Amygdala (tissue), 56 donors: ENCODE measurements around the gene HDGFL2.
A peak's percentile ranks its signal among the peaks of the same experiment; 100 is the strongest.
"Not testable (repeated sequence)": the region's sequence is repeated elsewhere in the genome, so short reads cannot be mapped to it uniquely, and the experiment has no call there.

ENCODE experiments used
- DNase-seq, 56 donors: peaks; one replicate each; lab custom pipeline; 2025; lab: John Stamatoyannopoulos, UW

HDGFL2 gene

GRCh38 chr19:4528843-4529242, 56.7 kb downstream of the HDGFL2 start:
- DNase-seq, result no peak

DNA sequence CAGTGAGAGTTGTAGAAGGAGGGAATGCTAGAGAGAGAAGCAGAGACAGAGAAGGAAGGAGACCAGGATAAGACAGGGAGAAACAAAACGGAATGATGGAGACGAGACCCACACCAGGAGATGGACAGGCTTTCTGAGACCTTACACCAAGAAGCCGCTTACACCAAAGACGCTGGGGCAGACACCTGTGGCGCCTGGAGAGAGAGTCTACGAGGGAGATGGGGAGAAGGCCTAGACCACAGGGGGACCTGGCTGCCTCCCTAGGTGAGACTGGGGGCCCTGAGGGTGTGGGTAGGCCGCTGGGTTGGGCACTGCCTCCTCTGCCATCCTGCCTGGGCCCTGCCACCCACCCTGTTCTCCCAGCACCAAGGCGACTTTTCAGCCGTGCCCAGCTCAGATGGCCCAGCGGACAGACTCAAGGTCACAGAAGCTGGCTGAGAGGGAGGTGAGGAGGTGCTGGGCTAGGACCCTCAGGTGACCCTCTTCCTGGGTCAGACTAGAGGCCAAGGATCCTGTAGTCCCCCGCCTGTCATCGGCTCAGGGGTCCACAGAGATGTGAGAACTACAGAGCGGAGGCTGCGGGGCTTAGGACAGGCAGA, 57.9 kb downstream of the HDGFL2 start:
- no peak for DNase-seq

DNA sequence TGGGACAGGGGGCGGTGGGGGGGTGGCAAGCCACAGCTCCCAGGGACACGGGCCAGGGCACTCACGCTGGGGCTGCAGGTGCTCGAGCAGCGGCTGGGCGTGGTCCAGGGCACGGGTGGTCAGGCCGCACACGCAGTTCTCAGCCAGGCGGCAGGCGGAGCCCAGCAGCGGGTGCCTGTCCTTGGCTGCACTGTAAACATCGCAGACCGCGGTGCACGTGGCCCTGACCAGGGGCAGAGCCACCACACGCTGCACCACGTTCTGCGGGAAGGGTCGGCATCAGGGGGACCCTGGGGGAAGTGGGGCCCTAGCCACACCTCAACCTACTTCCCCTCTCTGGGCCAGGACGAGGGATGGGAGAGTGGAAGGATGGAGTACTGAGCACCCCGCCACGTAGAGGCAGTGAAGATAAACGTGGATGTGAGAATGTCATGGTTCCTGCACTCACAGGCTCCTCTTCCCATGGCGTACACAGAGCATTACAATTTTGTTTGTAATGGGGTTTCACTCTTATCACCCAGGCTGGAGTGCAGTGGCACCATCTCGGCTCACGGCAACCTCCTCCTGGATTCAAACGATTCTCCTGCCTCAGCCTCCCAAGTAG, 59.6 kb downstream of the HDGFL2 start:
- DNase-seq, result no peak

DNA sequence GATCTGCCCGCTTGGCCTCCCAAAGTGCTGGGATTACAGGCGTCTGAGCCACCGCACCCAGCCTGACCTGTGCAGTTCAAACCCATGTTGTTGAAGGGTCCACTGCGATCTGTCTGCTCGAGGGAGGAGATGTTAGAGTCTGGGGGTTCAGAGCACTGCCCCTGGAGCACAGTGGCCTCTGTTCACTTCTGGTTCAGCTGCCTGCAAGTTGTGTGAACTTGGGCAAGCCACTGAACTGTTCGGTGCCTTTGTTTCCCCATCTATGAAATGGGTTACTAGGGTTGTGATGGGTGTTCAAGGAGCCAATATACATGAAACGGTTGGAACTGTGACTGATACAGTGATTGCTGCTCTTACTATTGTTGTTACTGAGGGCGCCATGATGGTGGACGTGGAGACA, 61.2 kb downstream of the HDGFL2 start:
- no peak for DNase-seq

- DNase-seq, result no peak
These were observed 61.8 kb downstream of the HDGFL2 start for GRCh38 chr19:4533835-4534424.

DNA sequence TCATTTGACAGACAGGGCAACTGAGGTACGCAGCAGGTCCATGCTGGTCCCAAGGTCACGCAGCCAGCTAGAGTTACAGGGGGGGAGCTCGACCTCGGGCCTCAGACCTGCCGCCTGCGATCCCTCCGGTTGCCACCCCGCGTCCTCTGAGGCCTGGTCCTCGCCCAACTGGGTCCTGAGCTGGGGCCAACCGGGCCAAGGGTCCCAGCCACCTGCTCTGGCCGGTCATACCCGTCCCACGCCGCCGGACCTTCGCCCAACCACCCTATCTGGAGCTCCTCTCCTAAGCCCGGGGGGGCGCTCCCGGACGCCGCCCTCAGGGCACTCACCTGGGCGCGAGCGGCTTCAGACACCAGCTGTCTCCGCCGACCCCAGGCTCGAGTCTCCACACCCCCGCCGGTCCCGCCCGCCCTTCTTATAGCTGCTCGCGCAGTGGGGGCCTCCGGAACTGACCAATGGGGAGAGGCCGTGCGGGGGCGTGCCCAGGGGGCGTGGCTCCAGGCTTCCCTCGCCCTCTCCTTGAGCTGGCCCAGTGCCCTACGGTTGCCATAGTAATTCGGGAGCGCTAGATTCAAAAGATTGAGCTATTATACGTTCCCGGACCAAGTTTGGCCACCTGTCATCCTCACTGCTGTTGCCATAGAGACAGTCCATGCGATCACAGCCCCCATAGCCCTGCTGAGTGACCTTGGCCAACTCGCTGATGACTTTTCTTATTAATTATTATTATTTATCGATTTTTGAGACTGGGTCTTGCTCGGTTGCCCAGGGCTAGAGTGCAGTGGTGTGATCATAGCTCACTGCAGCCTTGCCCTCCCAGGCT, 63.0 kb downstream of the HDGFL2 start, which contains the start of gene PLIN5:
Gene PLIN5 (minus strand): TSS at position 389 of the 823 bp plus-strand sequence. CDS start 1,150 bp downstream, outside the sequence.
- DNase-seq, result peak in 54 of 56 donors; percentile 6 to 94 (median 44)

DNA sequence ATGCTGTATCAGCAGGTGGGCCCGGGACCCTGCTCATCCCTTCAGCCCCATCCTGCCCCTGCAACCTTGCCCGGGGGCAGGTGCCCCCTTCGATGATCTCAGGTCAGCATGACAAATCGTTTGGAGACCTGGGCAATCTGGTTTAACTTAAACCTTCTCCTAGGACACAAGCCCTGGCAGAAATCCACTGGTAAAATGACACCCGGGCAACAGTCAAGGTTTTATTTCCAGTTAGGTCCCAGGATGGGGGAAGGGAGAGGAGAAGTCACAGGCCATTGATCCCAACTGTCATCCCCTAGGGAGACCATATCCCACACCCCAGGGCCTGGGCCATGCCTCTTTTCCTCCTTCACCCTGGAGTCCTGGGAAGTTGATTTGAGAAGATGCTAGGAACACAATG, 64.7 kb downstream of the HDGFL2 start:
- no peak for DNase-seq

GRCh38 chr19:4537953-4538600, 66.0 kb downstream of the HDGFL2 start:
- no peak for DNase-seq

DNA sequence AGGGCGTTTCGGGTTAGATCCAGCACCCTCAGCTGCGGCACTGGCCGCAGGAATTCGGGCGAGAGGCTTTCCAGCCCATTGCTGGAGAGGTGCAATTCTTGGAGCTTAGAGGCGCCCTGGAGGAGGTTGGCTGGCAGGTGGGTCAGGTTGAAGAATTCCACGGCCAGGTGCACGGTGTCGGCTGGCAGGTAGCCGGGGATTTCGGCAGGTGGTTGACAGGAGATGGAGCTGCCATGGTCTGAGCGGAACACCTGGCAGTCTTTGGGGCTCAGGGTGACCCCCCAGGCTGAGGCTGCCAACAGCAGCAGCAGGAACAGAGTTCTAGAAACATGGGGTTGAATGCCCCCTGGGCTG, 66.5 kb downstream of the HDGFL2 start:
- DNase-seq, result no peak

GRCh38 chr19:4539169-4539692, 67.1 kb downstream of the HDGFL2 start:
- no peak for DNase-seq

DNA sequence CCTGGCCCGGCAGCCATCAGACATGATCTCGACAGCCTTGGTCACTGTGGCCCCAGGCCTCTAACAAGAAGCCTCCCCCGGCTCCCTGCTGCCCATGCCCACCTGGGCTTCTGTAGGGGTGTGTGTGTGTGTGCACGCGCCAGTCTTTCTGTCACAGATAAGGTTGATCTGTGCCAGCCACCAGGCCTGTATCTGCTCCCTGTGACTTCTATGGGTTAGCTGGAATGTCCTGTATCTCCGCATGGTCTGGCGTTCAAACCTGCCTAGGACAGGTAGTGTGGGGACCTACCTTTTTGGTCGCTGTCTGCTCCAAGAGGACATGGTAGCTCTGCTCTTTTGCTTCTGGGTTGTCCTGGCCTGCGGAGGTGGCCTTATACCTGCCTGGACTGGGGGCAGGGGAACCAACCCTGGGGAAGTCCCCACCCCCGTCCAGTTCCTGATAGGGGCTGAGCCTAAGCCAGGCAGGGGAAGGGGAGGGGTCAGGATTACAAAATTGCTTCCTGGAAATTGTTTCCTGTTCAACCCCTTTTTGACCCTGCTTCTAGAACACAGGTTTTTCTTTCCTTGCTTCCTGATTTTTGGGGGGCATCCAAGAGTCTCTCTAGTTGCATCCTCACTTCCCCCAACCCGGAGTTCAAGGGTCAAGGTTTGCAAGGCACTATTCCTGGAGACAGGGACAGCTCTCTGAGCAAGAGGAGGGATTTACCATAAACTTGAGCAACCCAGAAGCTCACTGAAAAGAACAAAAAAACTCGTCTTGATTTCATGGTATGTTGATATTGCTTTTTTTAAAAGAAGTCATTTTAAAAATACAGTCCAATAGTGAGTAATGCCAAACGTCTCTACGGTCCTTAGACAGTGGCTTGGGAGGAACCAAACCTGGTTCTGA, 67.8 kb downstream of the HDGFL2 start, which contains the start of gene LRG1:
Gene LRG1 (minus strand): TSS at position 344 of the 889 bp plus-strand sequence. CDS start 23 bp downstream, at position 321.
- no peak for DNase-seq

- no peak for DNase-seq
These were observed 69.2 kb downstream of the HDGFL2 start for GRCh38 chr19:4541114-4541805.

DNA sequence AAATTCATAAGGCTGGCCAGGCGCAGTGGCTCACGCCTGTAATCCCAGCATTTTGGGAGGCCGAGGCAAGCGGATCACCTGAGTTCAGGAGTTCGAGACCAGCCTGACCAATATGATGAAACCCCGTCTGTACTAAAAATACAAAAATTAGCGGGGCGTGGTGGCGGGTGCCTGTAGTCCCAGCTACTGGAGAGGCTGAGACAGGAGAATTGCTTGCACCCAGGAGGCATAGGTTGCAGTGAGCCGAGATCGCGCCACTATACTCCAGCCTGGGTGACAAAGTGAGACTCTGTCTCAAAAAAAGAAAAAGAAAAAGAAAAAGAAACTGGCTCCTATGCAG, 69.7 kb downstream of the HDGFL2 start:
- not testable (repeated sequence) for DNase-seq

- DNase-seq, result no peak
These were observed 71.1 kb downstream of the HDGFL2 start for GRCh38 chr19:4542896-4543841.

DNA sequence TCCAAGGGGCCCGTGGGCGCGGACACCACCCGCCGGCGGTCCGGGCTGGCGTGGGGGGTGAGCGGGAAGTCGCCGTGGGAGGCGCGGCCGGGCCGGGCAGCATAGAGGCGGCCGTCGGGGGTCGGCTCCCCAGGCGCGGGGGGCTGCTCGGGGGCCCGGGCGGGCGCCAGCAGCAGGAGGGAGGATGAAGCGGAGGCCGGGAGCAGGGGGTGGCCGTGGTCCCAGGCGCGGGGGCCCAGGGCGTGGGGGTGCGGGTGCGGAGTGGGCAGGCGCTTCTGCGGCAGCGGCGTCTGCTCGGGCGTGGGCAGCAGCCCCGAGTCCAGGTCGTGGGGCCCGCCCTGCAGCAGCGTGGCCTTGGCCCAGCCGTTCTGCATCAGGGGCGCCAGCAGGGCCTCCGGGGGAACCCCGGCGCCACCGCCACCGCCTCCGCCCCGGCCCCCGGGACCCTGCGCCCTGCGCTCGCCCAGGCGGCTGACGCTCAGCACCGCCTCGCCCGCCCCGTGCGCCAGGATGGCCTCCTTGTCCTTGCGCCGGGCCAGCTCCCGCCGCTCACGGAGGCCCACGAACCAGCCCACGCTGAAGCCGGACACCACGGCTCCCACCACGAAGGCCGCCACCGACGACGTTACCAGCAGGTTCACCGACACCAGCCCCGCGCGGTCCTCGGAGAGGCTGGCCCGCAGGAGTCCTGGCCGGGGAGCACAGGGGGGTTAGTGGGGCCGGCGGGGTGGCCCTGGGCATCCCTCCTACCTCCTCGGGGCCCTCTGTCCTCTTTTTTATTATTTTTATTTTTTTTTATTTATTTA, 71.9 kb downstream of the HDGFL2 start:
- DNase-seq, result no peak

GRCh38 chr19:4547303-4548237, 75.5 kb downstream of the HDGFL2 start:
- DNase-seq, result no peak
